Liver (tissue), 9 donors: Measurements from ENCODE around the gene ZDHHC11B. TPM values are rescaled to one million over a fixed set of nuclear protein-coding genes. Genes with fewer than 3 reads are reported as not detected.

Experiments
- DNase-seq: peaks from one replicate; pipeline ENCODE4 v3.0.0-alpha.2; 2017; ENCODE audit warnings: low spot score
- H3K27ac ChIP-seq, 2 donors: one replicate each; pipeline ENCODE4 v1.7.0; 2013; ENCODE audit warnings: inconsistent platforms in 2 of 2, low read length in 2 of 2, control low read depth in 1 of 2, low read depth in 1 of 2, mild to moderate bottlenecking in 1 of 2
- H3K27me3 ChIP-seq, 4 donors: one replicate each; pipeline versions ENCODE4 v1.6.1 to v1.7.0; 2013; ENCODE audit warnings: low read length in 3 of 4, inconsistent platforms in 1 of 4, mild to moderate bottlenecking in 1 of 4, moderate library complexity in 1 of 4; ENCODE audit not compliant: control insufficient read depth in 4 of 4, insufficient read depth in 4 of 4
- H3K36me3 ChIP-seq, 4 donors: one replicate each; pipeline versions ENCODE4 v1.6.1 to v1.7.0; 2013; ENCODE audit warnings: low read length in 3 of 4, mild to moderate bottlenecking in 3 of 4, low read depth in 1 of 4, moderate library complexity in 1 of 4; ENCODE audit not compliant: control insufficient read depth in 4 of 4, insufficient read depth in 3 of 4
- H3K4me1 ChIP-seq, 4 donors: one replicate each; pipeline versions ENCODE4 v1.6.1 to v1.7.0; 2013; ENCODE audit warnings: low read length in 3 of 4, mild to moderate bottlenecking in 3 of 4, moderate library complexity in 1 of 4; ENCODE audit not compliant: control insufficient read depth in 4 of 4, insufficient read depth in 4 of 4
- H3K4me3 ChIP-seq, 3 donors: one replicate each; pipeline versions ENCODE4 v1.6.1 to v1.7.0; 2013; ENCODE audit warnings: low read length in 3 of 3, control low read depth in 1 of 3, low read depth in 1 of 3, mild to moderate bottlenecking in 1 of 3
- H3K9ac ChIP-seq, 2 donors: one replicate each; pipeline ENCODE4 v1.7.0; 2013; ENCODE audit warnings: low read length in 2 of 2, mild to moderate bottlenecking in 2 of 2, moderate library complexity in 2 of 2, control low read depth in 1 of 2, low read depth in 1 of 2
- H3K9me3 ChIP-seq, 4 donors: one replicate each; pipeline versions ENCODE4 v1.6.1 to v1.7.0; 2013; ENCODE audit warnings: low read length in 3 of 4; ENCODE audit not compliant: control insufficient read depth in 4 of 4
- EGR1 ChIP-seq, 2 donors: IDR thresholded peaks; 2 replicates each; pipeline ENCODE4 v1.6.1; 2016 to 2018; ENCODE audit warnings: antibody characterized with exemption in 2 of 2, low read depth in 2 of 2
- FOXA1 ChIP-seq: IDR thresholded peaks from 2 replicates; pipeline ENCODE4 v1.6.1; 2016; ENCODE audit warnings: antibody characterized with exemption
- FOXA2 ChIP-seq: IDR thresholded peaks from 2 replicates; pipeline ENCODE4 v1.6.1; 2016; ENCODE audit warnings: antibody characterized with exemption
- GABPA ChIP-seq, 2 donors: IDR thresholded peaks in 1 of 2; conservative IDR thresholded peaks in 1 of 2; 2 replicates each; pipeline ENCODE4 v1.6.1; 2016; ENCODE audit warnings: antibody characterized with exemption in 2 of 2, mild to moderate bottlenecking in 1 of 2, moderate library complexity in 1 of 2
- HNF4A ChIP-seq, 2 donors: conservative IDR thresholded peaks; 2 replicates each; pipeline ENCODE4 v1.6.1; 2016; ENCODE audit warnings: antibody characterized with exemption in 2 of 2, mild to moderate bottlenecking in 2 of 2
- HNF4G ChIP-seq: IDR thresholded peaks from 2 replicates; pipeline ENCODE4 v1.6.1; 2016; ENCODE audit warnings: antibody characterized with exemption
- JUND ChIP-seq, 2 donors: IDR thresholded peaks; 2 replicates each; pipeline ENCODE4 v1.6.1; 2016; ENCODE audit warnings: antibody characterized with exemption in 2 of 2
- NR2F2 ChIP-seq: IDR thresholded peaks from 2 replicates; pipeline ENCODE4 v1.6.1; 2016; ENCODE audit warnings: antibody characterized with exemption
- RAD21 ChIP-seq, 2 donors: IDR thresholded peaks; 2 replicates each; pipeline ENCODE4 v1.6.1; 2016; ENCODE audit warnings: antibody characterized with exemption in 2 of 2, mild to moderate bottlenecking in 2 of 2
- SP1 ChIP-seq: IDR thresholded peaks from 2 replicates; pipeline ENCODE4 v1.6.1; 2018; ENCODE audit warnings: antibody characterized with exemption, mild to moderate bottlenecking
- TAF1 ChIP-seq: conservative IDR thresholded peaks from 2 replicates; pipeline ENCODE4 v1.6.1; 2016; ENCODE audit warnings: antibody characterized with exemption, mild to moderate bottlenecking
- YY1 ChIP-seq: IDR thresholded peaks from 2 replicates; pipeline ENCODE4 v1.6.1; 2016; ENCODE audit warnings: antibody characterized with exemption, mild to moderate bottlenecking
- WGBS: extraction: QIAGEN DNeasy Blood & Tissue Kit; methylation state at CpG from one replicate; pipeline ENCODE4 v1.1.7; 2013; 5-methylcytosine and 5-hydroxymethylcytosine counted together
- polyA plus RNA-seq, 2 donors: library from polyadenylated mRNA; stranded (reverse) in 1 of 2; unstranded in 1 of 2; fragments of 200-250 nt in 1 of 2; fragments of >200 nt in 1 of 2; fragmentation: Nextera tagmentation in 1 of 2; extraction: Ambion mirVana in 1 of 2; gene quantifications; one replicate each; pipeline versions ENCODE4 v1.2.1 to v1.2.3, GENCODE V29; 2013 to 2015
- total RNA-seq, 2 donors: library from RNA; depleted of rRNA; stranded (reverse); fragments of >200 nt; gene quantifications; one replicate each; pipeline ENCODE4 v1.2.3, GENCODE V29; 2014
- TF ChIP-seq, protein P1 (sequence below): IDR thresholded peaks from 2 replicates; pipeline ENCODE4 v1.6.1; 2016; ENCODE audit warnings: antibody characterized with exemption
- TF ChIP-seq, protein P2 (sequence below): IDR thresholded peaks from 2 replicates; pipeline ENCODE4 v1.6.1; 2016; ENCODE audit warnings: antibody characterized with exemption
- TF ChIP-seq, protein P3 (sequence below): fragments of 150-350 bp; IDR thresholded peaks from 2 replicates; pipeline ENCODE4 v1.5.1; 2017; ENCODE audit warnings: improper control_type of control experiment, low read depth, low read length; ENCODE audit not compliant: missing input control
- donor health status: healthy.
- donor health status: healthy.
- donor health status: healthy.
- donor health status: healthy.
- donor health status: healthy.

Gene ZDHHC11B
- total and polyA plus RNA-seq, 4 donors: 0.37 to 2.1 (median 0.62) TPM

DNA sequence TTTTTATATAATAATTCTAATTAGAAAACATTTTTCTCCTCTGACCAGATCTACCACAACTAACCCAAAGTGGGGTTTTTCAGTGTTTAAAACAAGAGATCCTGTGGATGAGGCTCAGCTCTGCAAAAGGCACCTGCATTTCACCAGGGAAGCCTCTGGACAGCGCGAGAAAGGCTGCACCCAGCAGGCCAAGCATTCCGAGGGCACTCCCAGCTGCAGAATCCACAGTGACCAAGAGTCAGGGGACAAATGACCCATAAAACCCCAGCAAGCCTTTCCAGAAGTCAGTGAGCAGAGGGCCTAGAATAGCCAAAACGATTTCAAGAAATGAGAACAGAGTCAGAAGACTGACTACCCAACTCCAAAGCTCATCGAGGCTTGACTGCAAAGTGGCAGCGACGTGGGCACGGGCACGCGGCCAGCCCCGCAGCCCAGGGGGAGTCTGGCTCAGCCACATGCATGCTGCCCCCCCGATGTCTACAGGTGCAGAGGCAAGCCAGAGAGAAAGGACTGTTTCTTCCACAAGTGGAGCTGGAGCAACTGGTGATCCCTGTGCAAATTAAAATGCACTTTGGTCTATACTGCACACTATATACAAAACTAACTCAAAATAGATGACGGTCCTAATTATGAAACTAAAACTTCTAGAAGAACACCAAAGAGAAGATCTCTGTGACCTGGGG is 117.6 kb downstream of the ZDHHC11B start:
- H3K4me3 ChIP-seq: no peak overlapping the region
- WGBS: 96% methylated on average over 13 of the region's 13 CpGs
- no peaks in the 10 kb centered on the region for H3K9me3 ChIP-seq
- TF ChIP-seq FOXA1: no peak
- TF ChIP-seq, protein P1, sequence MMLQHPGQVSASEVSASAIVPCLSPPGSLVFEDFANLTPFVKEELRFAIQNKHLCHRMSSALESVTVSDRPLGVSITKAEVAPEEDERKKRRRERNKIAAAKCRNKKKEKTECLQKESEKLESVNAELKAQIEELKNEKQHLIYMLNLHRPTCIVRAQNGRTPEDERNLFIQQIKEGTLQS: no peak
- no peak for TF ChIP-seq JUND (IDR thresholded peaks at IDR 0.05)
- TF ChIP-seq TAF1: no peak
- no peak for TF ChIP-seq YY1
- TF ChIP-seq, protein P2, sequence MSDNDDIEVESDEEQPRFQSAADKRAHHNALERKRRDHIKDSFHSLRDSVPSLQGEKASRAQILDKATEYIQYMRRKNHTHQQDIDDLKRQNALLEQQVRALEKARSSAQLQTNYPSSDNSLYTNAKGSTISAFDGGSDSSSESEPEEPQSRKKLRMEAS: no peak
- H3K9ac ChIP-seq: no peak overlapping the region
- peaks cover 11 to 36% (median 21%) of the 10 kb centered on the region in 4 donors for H3K4me1 ChIP-seq
- H3K27me3 ChIP-seq: no peaks in the 10 kb centered on the region
- no peak for DNase-seq
- peaks cover 0 to 6% (median 0%) of the 10 kb centered on the region in 4 donors for H3K36me3 ChIP-seq
- no peak overlapping the region for H3K27ac ChIP-seq

DNA sequence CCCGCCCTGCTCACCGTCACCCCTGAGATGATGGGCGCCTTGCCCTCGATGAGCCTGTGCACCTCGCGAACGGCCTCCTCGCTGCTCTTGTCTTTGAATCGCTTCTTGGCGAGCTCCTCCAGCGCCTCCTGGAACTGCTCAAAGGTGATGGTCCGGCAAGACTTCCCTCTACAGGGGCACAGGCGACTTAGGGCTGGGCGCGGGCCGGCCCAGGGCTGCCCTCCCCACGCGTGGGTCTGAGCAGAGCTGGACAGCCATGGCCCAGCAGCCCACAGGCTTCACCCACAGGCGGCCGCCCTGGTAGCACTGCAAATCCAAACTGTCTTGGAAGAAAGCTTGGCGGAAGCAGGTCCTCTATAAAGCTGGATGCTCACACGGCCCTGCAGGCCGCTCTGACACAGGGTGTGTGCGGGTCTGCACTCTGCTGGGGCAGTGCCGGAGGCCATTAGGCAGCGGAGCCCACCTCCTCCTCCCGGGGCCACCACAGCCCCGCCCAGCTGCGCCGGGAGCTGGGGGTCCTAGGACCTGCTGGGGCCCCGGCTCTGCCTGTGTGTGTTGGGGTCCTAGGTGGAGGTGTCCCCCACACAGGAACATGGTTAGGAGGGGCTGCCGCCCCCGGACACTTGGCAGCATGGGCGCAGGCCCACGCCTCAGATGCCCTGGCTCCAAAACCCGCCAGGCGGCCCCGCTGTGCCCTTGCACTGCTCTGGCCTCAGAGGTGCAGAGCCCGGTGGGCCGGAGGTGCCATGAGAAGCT is 118.4 kb downstream of the ZDHHC11B start:
- Histone ChIP-seq H3K36me3 (peaks cover 0 to 6% (median 0%) of the 10 kb centered on the region in 4 donors), H3K4me1 (peaks cover 5 to 28% (median 14%) of the 10 kb centered on the region in 4 donors), H3K27me3 (no peaks in the 10 kb centered on the region), H3K9me3 (no peaks in the 10 kb centered on the region), H3K4me3 (no peak overlapping the region), H3K9ac (no peak overlapping the region), H3K27ac (no peak overlapping the region)
- no peak for DNase-seq
- TF ChIP-seq, protein P2: no peak
- TF ChIP-seq HNF4A (conservative IDR thresholded peaks at IDR 0.05) (no peak), TAF1 (no peak)
- WGBS: 96% methylated on average over 40 of the region's 40 CpGs

DNA sequence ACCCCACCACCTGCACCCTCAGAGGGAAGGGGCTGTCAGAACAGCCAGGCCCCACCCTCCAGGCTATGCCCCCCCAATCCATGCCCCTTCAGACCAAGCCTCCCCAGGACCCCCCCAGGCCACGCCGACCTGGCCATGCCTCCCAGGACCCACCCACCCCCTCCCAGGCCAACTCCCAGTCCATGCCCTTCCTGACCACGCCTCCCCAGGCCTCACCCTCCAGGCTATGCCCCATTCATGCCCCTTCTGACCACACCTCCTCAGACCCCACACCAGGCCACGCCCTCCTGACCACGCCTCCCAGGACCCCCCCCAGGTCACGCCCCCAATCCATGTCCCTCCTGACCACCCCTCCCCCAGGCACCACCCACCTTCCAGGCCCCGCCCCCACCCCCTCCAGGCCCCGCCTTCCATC is 119.0 kb downstream of the ZDHHC11B start:
- Histone ChIP-seq H3K9ac (no peak overlapping the region), H3K27me3 (no peaks in the 10 kb centered on the region), H3K4me1 (peaks cover 0 to 22% (median 9%) of the 10 kb centered on the region in 4 donors), H3K36me3 (peaks cover 0 to 6% (median 0%) of the 10 kb centered on the region in 4 donors), H3K4me3 (no peak overlapping the region), H3K9me3 (no peaks in the 10 kb centered on the region), H3K27ac (no peak overlapping the region)
- no peak for DNase-seq
- TF ChIP-seq JUND (IDR thresholded peaks at IDR 0.05) (no peak), FOXA1 (no peak), EGR1 (IDR thresholded peaks at IDR 0.05; ENCODE audit: low read depth in 2 of 2) (no peak), HNF4G (no peak), GABPA (IDR thresholded peaks at IDR 0.05 in 1 of 2, conservative IDR thresholded peaks at IDR 0.05 in 1 of 2) (no peak), FOXA2 (no peak), SP1 (no peak), NR2F2 (no peak), RAD21 (IDR thresholded peaks at IDR 0.05) (no peak)
- TF ChIP-seq, protein P3, sequence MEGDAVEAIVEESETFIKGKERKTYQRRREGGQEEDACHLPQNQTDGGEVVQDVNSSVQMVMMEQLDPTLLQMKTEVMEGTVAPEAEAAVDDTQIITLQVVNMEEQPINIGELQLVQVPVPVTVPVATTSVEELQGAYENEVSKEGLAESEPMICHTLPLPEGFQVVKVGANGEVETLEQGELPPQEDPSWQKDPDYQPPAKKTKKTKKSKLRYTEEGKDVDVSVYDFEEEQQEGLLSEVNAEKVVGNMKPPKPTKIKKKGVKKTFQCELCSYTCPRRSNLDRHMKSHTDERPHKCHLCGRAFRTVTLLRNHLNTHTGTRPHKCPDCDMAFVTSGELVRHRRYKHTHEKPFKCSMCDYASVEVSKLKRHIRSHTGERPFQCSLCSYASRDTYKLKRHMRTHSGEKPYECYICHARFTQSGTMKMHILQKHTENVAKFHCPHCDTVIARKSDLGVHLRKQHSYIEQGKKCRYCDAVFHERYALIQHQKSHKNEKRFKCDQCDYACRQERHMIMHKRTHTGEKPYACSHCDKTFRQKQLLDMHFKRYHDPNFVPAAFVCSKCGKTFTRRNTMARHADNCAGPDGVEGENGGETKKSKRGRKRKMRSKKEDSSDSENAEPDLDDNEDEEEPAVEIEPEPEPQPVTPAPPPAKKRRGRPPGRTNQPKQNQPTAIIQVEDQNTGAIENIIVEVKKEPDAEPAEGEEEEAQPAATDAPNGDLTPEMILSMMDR: no peak
- WGBS: 93% methylated on average over 8 of the region's 8 CpGs
